SU-DHL-6 (cell line): Measurements from ENCODE around the gene BEND6.

ENCODE experiments used
- CTCF ChIP-seq: fragments of 200-600 bp; sonication (generic); IDR thresholded peaks from one replicate; pipeline ENCODE4 v1.5.1; 2017; ENCODE audit warnings: antibody characterized with exemption, mild to moderate bottlenecking, low read length, moderate library complexity; ENCODE audit not compliant: insufficient read depth, poor library complexity, severe bottlenecking
- EZH2phosphoT487 ChIP-seq: fragments of 200-600 bp; sonication (generic), shearing (Covaris generic); conservative IDR thresholded peaks from 2 replicates; pipeline ENCODE4 v1.6.1; 2018; ENCODE audit warnings: mild to moderate bottlenecking, antibody characterized with exemption, low read length, moderate library complexity, mixed read lengths

GRCh38 chr6:56970849-56971248 lies 15.9 kb downstream of the BEND6 start:
- TF ChIP-seq CTCF (no peak), EZH2phosphoT487 (no peak)
